Amniotic epithelial cell (primary cell): ENCODE measurements around the gene GCNT2.
A peak's percentile ranks its signal among the peaks of the same experiment; 100 is the strongest.
"Not testable (repeated sequence)": the region's sequence is repeated elsewhere in the genome, so short reads cannot be mapped to it uniquely, and the experiment has no call there.

Experiments
- DNase-seq: peaks from one replicate; pipeline ENCODE4 v3.0.0-alpha.2; 2010; ENCODE audit warnings: low read depth

The GCNT2 gene

GRCh38 chr6:10581402-10581801 is 60.3 kb downstream of the GCNT2 start:
- not testable (repeated sequence) for DNase-seq

GRCh38 chr6:10582774-10583508 is 61.8 kb downstream of the GCNT2 start:
- peak; percentile 46 for DNase-seq

GRCh38 chr6:10583509-10583901 is 62.4 kb downstream of the GCNT2 start:
- DNase-seq, result no peak

GRCh38 chr6:10584607-10585006 is 63.5 kb downstream of the GCNT2 start:
- no peak for DNase-seq

GRCh38 chr6:10585209-10585845 is 64.2 kb downstream of the GCNT2 start:
- peak; percentile 7 for DNase-seq

GRCh38 chr6:10586302-10586701 is 65.2 kb downstream of the GCNT2 start:
- no peak for DNase-seq

GRCh38 chr6:10587656-10588406 is 66.7 kb downstream of the GCNT2 start:
- no peak for DNase-seq

- DNase-seq, result no peak
Measured at GRCh38 chr6:10588562-10589428, 67.6 kb downstream of the GCNT2 start.

GRCh38 chr6:10589429-10589727 is 68.2 kb downstream of the GCNT2 start:
- no peak for DNase-seq

GRCh38 chr6:10589983-10590382 is 68.8 kb downstream of the GCNT2 start:
- DNase-seq, result no peak

- DNase-seq, result no peak
Measured at GRCh38 chr6:10591422-10592160, 70.4 kb downstream of the GCNT2 start.

- DNase-seq, result peak; percentile 68
Measured at GRCh38 chr6:10595731-10596664, 74.8 kb downstream of the GCNT2 start.

- DNase-seq, result no peak
Measured at GRCh38 chr6:10597499-10598001, 76.4 kb downstream of the GCNT2 start.

GRCh38 chr6:10598084-10598960 is 77.2 kb downstream of the GCNT2 start:
- DNase-seq, result no peak

- DNase-seq, result no peak
Measured at GRCh38 chr6:10599046-10599445, 77.9 kb downstream of the GCNT2 start.

GRCh38 chr6:10600681-10601080 is 79.5 kb downstream of the GCNT2 start:
- DNase-seq, result not testable (repeated sequence)

GRCh38 chr6:10603219-10603618 is 82.1 kb downstream of the GCNT2 start:
- no peak for DNase-seq

- DNase-seq, result no peak
Measured at GRCh38 chr6:10609038-10609437, 87.9 kb downstream of the GCNT2 start.

- no peak for DNase-seq
Measured at GRCh38 chr6:10610289-10610688, 89.1 kb downstream of the GCNT2 start.
